HG03460 (cell line): ENCODE data around the gene IQGAP2.
"Not testable (repeated sequence)": the region's sequence is repeated elsewhere in the genome, so short reads cannot be mapped to it uniquely, and the experiment has no call there.

ENCODE experiments used
- ATAC-seq: cut with Tn5 transposase; IDR thresholded peaks from one replicate; pipeline ENCODE4 v1.9.1; 2021; ENCODE audit not compliant: unreplicated experiment

The IQGAP2 gene

GRCh38 chr5:76402886-76403765 lies at the start of gene IQGAP2:
IQGAP2 (plus strand) TSS chr5:76403285; CDS start chr5:76403546, 261 bp downstream.
- ATAC-seq: peak; percentile 47

GRCh38 chr5:76356887-76357286 lies 46.2 kb upstream of the IQGAP2 start:
- ATAC-seq: no peak

- no peak for ATAC-seq
These were observed 39.5 kb upstream of the IQGAP2 start for GRCh38 chr5:76363352-76364225.

GRCh38 chr5:76364226-76364589 lies 38.9 kb upstream of the IQGAP2 start:
- no peak for ATAC-seq

GRCh38 chr5:76365561-76365960 lies 37.5 kb upstream of the IQGAP2 start:
- ATAC-seq: no peak

- no peak for ATAC-seq
These were observed 36.5 kb upstream of the IQGAP2 start for GRCh38 chr5:76366596-76366995.

- no peak for ATAC-seq
These were observed 35.3 kb upstream of the IQGAP2 start for GRCh38 chr5:76367623-76368371.

GRCh38 chr5:76368941-76369340 lies 34.1 kb upstream of the IQGAP2 start:
- no peak for ATAC-seq

GRCh38 chr5:76369668-76370067 lies 33.4 kb upstream of the IQGAP2 start:
- not testable (repeated sequence) for ATAC-seq

- ATAC-seq: no peak
These were observed 31.1 kb upstream of the IQGAP2 start for GRCh38 chr5:76371960-76372322.

GRCh38 chr5:76372323-76373054 lies 30.6 kb upstream of the IQGAP2 start:
- ATAC-seq: no peak

GRCh38 chr5:76376148-76376865 lies 26.8 kb upstream of the IQGAP2 start:
- no peak for ATAC-seq

- ATAC-seq: no peak
These were observed 26.2 kb upstream of the IQGAP2 start for GRCh38 chr5:76376866-76377230.

- ATAC-seq: no peak
These were observed 24.7 kb upstream of the IQGAP2 start for GRCh38 chr5:76378355-76378754.

- ATAC-seq: no peak
These were observed 23.8 kb upstream of the IQGAP2 start for GRCh38 chr5:76379316-76379715.

GRCh38 chr5:76379855-76380254 lies 23.2 kb upstream of the IQGAP2 start:
- ATAC-seq: no peak

GRCh38 chr5:76380346-76381066 lies 22.6 kb upstream of the IQGAP2 start:
- no peak for ATAC-seq

GRCh38 chr5:76383126-76383832 lies 19.8 kb upstream of the IQGAP2 start:
- ATAC-seq: no peak

- ATAC-seq: no peak
These were observed 18.9 kb upstream of the IQGAP2 start for GRCh38 chr5:76384189-76384588.
